Measurements from ENCODE around the gene PLCD3. TPM values are rescaled to one million over a fixed set of nuclear protein-coding genes. Genes with fewer than 3 reads are reported as not detected.

PLCD3 gene
- polyA plus RNA-seq, 1 donor = 20.5 TPM

DNA sequence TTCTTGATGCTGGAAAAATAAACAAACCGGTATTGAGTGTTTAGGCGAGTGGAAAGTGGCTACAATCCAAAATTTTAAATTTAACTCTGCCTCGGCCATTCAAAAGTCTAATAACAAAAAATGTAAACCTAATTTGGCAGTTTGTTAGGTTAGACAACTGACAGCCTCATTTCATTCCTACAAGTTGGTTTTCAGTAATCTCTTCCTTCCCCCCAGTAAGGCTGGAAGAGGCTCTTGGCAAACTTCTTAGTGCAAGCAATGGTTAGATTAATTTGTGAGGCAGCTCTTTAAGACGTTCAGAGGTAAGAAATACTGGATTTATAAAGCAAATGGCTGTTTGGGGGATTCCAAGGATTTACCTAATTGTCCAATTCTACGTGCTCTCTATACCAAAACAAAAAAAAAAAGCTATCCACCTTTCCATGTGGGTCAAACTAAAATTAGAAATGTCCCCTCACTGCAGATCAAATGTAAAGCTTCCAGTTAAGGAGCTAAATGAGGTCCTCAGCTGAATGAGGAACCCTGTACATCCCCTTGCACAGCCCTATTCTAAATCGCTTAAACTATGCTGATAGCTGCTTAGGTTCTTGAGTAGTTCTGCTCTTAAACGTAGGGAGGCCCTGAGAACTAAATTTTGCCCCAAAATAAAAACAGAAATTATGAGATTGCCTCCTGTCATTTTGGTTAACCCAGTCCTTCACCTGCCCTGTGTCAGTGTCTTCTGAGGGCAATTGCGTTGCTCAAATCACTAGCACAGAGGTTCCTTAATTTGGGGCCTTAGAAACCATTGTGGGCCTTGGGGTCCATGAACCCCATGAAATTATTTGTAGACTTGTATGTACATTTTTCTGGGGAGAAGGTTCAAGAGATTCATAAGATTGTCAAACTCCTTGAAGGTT is 18.8 kb upstream of the PLCD3 start:
- DNase-seq = no peak

DNA sequence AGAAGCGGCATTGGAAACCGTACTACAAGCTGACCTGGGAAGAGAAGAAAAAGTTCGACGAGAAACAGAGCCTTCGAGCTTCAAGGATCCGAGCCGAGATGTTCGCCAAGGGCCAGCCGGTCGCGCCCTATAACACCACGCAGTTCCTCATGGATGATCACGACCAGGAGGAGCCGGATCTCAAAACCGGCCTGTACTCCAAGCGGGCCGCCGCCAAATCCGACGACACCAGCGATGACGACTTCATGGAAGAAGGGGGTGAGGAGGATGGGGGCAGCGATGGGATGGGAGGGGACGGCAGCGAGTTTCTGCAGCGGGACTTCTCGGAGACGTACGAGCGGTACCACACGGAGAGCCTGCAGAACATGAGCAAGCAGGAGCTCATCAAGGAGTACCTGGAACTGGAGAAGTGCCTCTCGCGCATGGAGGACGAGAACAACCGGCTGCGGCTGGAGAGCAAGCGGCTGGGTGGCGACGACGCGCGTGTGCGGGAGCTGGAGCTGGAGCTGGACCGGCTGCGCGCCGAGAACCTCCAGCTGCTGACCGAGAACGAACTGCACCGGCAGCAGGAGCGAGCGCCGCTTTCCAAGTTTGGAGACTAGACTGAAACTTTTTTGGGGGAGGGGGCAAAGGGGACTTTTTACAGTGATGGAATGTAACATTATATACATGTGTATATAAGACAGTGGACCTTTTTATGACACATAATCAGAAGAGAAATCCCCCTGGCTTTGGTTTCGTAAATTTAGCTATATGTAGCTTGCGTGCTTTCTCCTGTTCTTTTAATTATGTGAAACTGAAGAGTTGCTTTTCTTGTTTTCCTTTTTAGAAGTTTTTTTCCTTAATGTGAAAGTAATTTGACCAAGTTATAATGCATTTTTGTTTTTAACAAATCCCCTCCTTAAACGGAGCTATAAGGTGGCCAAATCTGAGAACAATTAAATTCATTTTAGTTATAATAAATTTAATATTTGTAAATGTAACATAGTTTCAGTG is 17.7 kb upstream of the PLCD3 start:
- no peak for DNase-seq

DNA sequence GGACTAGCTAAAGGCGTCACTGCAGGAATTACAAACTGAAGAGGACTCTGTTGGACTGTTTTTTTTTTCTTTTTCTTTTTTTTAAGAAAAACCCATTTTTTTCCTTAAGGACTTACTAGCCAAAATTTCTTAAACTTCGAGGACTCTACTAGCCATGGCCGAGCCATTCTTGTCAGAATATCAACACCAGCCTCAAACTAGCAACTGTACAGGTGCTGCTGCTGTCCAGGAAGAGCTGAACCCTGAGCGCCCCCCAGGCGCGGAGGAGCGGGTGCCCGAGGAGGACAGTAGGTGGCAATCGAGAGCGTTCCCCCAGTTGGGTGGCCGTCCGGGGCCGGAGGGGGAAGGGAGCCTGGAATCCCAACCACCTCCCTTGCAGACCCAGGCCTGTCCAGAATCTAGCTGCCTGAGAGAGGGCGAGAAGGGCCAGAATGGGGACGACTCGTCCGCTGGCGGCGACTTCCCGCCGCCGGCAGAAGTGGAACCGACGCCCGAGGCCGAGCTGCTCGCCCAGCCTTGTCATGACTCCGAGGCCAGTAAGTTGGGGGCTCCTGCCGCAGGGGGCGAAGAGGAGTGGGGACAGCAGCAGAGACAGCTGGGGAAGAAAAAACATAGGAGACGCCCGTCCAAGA is 16.8 kb upstream of the PLCD3 start:
- peak; percentile 90 for DNase-seq

DNA sequence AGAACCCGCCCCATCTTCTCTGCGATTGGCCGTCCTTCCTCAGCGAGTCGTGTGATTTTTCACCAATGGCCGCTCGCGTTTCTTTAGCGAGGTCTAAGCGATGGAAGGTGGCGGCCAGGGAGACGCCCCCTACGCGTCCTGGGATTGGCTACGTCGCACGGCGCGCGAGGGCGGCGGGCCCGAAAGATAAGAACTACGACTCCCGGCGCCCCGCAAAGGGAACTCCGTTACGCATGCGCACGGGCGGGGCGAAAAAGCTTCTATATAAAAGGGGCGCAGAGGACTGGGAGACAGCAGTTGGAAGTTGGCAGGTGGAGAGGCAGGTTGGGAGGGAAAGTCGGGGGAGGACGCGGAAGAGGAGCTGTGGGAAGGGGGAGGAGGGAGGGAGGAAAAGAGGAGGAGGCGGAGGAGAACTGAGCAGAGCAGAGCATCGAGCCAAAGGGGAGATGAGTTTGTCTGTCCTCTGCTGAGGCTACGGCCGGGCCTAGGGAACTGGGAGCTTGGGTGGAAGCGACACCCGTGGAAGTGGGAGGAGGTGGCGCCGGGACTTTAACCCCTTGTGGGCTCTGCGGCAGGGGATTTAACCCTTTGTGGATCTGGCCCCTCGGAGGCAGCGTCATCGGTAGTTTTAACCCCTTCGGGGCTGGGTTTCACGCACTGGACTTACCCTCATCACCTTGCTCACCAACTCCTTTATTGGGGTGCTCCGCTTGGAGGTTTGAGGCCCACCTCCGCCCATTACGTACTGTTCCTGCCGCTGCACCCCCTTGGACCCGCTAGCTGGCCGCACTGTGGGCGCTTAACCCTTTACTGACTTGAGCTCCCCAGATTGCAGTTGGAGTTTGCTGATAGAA is 16.1 kb upstream of the PLCD3 start, which contains the start of gene HEXIM1:
Gene HEXIM1, plus strand, starts transcription at position 293 of the 854 bp plus-strand sequence. CDS start 716 bp downstream, outside the sequence.
- peak; percentile 100 for DNase-seq

DNA sequence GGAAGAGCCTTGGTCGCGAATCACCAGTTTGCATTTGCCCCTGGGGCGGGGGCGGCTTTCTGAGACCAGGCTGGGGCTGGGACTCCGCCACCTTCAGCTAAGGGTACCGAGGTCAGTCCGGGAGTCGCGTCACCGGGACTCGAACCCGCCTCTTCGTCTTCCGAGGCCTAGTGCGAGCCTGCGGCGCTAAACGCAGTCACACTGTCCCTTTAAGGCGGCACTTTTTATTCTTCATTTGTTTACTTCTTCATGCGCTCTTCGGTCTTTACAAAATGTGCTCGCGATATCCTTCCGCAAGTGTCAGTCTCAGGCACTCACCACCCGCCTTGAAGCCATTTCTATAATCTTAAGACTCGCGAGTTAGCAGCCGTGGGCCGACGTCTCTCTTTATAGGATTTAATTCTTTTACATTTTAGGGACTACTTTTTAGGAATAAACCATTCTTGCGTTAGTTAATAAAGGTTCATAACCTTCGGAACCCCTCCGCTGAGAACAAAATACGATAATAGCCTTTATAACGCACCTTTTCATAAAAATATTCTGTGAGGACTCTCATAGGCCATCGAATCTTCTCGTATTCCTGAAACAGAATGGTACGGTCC is 15.4 kb upstream of the PLCD3 start:
- DNase-seq = peak; percentile 93

DNA sequence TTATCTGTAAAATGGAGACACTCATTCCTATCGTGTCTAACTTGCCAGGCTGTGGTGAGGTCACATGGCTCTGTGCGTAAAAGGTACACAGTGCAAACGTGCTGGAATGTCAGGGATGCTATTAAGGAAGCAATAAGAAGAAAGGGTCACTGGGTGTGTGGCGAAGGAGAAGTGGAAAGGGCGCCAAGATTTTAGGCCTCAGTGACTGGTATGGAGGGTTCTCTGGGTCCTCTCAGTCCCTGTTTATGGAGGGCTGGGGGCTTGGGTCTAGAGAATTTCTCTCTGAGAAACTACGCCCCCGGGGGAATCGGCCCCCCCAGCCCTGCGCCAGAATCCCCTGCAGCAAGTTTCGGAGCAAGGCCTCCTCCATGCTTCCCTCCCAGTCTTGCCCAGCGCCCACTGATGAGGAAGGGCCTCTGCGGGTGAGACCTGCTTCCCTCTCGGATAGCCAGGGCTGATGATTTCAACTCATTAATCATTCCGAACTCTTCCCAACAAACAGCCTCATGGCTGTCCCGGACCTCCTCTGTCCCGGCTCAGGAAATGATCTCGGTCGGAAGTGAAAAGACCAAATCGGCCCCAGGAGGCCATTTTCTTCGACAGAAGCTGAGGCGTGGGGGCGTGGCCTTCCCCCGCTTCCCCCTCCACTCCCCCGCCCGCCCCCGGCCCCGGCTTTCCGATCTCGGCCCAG is 14.7 kb upstream of the PLCD3 start:
- no peak for DNase-seq

DNA sequence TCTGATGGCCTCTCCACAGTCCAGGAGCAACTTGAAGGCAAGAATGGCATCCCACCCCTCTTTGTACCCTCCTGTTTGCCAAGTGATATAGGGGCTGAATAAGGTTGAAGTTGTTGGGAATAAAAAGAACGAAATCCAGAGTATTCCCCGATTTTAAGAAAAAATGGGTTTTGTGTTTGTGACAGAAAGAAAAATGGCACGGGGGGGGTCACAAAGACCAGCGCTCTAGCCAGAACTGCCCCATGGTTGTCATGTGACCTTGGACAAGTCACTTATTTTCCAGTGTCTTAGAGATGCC is 14.2 kb upstream of the PLCD3 start:
- DNase-seq = no peak

DNA sequence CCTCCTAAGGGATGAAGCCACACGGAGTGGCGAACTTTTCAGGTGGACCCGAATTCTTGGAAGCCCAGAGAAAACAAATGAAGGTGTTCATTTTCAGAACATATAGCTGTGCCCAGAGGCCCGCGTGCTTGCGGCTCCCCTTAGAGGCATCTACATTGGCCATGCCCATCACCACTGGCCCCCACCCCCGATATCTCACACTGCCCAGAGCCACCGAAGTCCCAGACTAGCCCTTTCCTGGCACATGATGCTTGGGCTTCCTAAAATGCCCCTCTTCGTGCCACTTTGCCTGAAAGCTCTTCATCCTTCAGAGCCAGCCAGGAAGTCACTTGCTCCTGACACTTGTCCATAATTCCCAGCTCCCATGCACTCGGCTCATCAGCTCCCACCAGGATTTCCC is 13.9 kb upstream of the PLCD3 start:
- DNase-seq = no peak

DNA sequence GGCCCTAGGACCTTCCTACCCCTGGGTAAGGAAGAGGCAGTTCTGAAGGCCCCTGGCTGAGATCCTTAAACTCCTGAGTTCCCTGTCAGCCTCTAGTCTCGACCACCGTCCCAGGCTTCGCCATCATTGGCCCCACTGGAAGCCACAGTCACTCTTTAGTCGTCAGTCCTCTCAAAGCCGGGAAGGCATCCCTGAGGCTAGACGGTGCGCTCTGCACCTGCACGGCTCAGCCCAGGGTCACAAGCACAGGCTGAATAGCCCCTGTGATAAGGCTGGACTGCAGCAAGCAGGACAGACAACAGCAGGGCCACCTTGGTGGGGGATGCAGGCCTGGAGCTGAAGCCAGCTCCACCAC is 12.7 kb upstream of the PLCD3 start:
- no peak for DNase-seq

DNA sequence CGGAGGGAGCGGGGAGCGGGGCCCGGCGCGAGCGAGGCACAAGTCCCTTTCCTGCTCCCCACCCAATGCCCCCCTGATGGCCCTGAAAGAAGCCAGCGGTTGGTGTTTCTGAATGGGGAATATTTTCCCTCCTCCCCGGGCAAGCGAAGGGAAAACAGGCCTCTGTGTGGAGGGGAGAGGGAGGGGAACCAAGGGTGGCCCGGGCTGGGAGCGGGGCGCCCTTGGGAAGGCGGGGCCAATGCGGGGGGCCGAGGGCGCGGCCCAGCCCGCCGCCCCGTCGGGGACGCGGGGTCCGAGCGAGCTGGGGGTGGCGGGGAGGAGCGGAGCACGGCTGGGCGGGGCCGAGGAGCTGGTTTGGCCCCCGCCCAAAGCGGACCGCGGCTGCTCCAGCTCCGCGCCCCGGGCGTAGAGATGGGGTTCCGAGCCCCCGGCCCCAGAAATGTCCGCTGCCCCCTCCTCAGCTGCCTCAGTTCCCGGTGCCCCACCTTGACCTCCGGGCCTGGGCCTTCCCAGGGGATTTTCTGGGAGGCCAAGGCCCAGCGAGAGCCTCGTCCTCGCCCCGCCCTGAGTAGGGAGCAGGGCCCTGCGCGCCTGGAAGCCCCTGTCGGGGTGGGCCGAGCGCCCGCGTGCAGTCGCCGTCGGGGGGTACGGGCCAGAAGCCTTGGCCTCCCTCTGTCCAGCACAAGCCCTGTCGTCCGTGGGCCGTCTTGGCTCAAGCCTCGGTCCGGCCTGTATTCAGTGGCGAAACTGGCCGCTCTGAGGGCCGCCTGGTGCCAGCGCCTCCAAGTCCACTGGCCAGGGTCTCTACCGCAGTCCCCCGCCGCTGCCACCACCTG is 12.1 kb upstream of the PLCD3 start:
- no peak for DNase-seq

DNA sequence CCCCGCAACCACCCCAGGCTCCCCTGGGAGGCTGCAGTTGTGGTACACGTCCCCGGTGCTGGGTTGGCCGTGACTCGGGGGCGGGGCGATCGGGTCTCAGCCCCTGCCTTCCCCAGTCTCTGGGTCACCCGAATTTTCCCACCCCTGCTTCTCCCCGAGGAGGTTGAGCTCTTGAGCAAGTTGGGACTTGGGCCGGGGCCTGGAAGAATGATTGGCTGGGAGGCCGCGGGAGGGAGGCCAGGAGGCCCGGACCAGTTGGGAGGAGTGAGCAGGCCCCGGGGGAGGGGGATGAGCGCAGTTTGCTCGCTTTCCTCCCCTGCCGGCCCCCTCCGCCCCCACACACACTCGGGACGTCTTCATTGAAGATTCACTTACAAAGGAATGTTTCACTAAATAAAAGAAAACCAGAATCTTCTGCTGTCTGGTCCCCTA is 11.5 kb upstream of the PLCD3 start:
- peak; percentile 79 for DNase-seq

DNA sequence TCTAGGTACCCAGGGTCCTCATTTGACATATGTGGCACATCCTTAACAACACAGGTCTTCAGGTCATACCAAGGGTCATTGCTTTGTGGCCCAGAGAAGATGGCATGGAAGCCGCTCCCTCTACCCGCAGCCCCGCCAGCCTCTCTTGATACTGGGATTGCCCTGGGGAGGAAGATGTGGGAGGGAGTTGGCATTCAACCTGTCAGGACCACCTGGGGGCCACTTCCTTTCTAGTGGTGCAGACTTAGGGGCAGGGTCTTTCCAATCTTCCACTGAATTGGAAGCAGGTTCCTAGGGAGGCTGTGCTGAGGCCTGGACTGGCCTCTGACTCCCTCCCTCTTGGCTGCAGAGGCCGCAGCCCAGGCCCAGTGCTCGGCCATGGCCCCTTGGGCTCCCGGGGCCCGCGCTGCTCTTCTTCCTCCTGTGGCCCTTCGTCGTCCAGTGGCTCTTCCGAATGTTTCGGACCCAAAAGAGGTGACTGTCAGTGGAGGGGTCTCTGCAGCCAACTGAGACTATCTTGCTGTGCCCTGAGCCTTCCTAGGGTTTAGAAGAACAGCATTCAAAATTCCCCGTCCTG is 10.9 kb upstream of the PLCD3 start:
- no peak for DNase-seq

DNA sequence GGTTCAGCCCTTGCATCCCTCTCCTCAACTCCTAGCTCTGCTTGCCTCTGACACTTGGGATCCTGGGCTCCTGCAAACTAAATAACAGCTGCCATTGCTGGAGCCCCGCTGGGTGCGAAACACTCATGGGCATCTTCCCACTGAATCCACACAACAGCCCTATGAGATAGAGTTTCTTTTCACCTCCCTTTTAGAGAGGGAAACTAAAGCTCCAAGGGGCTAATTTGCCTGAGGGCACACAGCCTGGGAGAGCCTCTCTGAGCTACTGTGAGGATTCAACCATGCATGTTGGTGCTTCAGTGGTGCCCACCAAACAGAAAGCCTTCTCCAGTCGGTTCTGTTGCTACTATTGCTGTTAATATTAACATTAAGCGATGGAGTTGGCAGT is 7.2 kb upstream of the PLCD3 start:
- DNase-seq = no peak

DNA sequence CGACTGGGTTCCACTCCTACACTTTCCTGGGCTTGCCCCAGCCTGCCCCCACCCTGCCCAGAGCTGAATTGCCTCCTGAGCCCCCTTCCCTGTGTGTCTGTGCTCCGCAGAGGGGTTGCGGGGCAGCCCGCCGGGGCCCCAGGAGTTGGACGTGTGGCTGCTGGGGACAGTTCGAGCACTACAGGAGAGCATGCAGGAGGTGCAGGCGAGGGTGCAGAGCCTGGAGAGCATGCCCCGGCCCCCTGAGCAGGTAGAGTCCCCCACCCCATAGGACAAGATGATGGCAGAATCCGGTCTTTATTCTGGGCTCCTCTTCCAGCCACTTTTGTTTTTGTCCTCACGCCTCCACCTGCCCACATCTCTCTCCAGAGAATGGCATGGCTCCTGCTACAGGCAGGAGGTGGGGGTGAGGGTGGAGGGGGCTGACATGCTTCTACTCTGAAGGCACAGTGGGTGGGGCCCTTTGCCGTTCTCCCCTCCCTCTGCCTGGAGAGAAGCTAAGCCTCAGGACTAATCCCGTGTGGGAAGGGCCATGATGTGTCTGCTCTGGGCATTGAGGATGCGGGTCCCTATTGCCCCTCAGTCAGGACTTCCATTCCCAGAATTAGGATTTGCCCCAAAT is 6.7 kb upstream of the PLCD3 start:
- no peak for DNase-seq

DNA sequence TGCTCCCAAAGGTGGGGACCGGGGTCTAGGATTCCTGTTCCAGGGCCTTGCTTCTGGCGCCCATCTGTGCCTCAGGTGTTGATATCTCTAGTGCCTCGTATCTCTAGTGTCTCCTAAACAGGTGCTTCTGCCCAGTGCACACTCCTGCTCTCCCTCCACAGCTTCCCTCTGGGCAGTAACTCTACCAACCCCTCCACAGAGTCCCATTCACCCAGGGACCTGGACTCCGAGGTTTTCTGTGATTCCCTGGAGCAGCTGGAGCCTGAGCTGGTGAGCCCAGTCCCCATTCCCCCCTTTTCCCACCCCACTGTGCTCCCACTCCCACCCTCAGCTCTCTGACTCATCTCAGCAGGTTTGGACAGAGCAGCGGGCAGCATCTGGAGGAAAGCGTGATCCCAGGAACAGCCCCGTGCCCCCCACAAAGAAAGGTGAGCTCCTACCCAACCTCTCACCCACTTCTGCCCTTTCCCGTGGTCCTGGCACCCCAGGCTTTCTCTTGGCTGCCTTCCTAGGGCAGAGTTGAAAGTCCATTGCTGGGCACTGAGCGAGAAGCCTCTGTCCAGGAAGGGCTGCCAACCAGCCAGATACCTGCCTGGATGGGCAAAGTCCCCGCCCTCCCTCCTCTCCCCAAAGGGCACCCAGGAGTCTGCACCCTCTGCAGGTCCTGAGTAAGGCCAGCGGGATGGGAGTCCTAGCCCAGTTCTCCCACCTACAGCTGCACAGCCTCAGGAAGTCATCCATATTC is 5.4 kb upstream of the PLCD3 start:
- no peak for DNase-seq

DNA sequence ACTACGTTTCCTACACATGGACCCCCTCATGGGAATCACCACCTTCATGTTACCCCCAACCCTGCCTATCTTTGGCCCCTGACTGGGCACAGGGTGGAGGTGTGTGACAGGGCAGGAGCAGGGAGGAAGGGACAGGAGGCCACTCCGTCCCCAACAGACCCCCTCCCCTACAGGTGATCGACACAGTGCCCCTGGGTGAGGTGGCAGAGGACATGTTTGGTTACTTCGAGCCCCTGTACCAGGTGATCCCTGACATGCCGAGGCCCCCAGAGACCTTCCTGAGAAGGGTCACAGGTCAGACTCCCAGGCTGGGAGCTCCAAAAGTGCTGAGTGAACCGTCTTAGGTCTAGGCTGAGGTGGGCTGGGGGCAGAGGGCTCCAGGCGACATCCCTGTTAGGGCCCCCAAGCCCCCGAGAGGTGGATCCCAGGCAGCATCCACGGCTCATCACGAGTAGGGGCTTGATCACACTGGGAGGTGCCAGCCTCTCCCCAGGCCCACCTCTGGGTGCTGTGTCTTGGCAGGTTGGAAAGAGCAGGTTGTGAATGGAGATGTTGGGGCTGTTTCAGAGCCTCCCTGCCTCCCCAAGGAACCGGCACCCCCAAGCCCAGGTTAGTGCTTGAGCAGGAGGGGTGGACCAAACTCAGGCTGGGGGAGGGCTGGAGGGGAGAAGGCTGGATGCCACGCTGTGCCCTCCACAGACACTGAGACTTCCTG is 4.7 kb upstream of the PLCD3 start:
- DNase-seq = no peak
